HPDE6-E6E7 (cell line): ENCODE data around the gene HUS1B.
"Not testable (repeated sequence)": the region's sequence is repeated elsewhere in the genome, so short reads cannot be mapped to it uniquely, and the experiment has no call there.

Experiments
- DNase-seq: peaks from one replicate; pipeline ENCODE4 v3.0.0; 2011; ENCODE audit warnings: missing footprints; ENCODE audit errors: extremely low spot score

HUS1B gene

DNA sequence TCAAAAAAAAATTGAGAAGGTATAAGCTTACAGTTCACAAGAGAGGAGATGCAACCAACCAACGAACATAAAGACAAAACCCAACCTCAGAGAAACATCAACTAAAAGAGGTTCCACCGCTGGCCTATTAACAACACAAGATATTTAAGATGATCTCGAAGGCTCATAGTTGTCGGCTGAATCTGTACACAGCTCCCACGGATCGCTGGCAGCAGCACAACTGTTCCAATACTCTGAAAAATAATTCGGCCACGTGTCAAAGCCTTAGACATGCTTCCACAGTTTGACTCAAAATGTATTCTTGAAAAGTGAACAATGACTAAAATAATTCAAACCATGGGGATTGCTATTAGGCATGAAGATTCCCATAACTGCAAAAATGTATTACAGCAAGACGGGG is 22.4 kb upstream of the HUS1B start:
- no peak for DNase-seq

GRCh38 chr6:678520-678919 is 21.6 kb upstream of the HUS1B start:
- DNase-seq = no peak

DNA sequence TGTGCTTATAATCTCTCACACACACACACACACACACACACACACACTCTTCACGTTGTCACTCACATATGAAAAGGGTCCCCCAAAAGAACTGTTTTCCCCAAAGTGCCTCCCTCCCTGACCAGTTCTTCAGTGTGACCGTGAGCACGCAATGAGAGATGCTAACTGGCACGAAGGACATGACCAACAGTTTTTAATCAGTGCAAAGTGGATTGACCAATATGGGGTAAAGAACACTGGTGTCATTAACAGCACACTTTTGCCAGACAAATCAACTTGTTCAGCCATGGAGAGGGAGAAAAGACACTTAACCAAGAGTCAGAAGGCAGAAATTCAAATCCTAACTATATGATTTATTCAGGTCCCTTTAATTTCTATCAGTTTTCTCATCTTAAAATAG is 21.0 kb upstream of the HUS1B start:
- no peak for DNase-seq

GRCh38 chr6:674956-675355 is 18.1 kb upstream of the HUS1B start:
- DNase-seq = no peak

DNA sequence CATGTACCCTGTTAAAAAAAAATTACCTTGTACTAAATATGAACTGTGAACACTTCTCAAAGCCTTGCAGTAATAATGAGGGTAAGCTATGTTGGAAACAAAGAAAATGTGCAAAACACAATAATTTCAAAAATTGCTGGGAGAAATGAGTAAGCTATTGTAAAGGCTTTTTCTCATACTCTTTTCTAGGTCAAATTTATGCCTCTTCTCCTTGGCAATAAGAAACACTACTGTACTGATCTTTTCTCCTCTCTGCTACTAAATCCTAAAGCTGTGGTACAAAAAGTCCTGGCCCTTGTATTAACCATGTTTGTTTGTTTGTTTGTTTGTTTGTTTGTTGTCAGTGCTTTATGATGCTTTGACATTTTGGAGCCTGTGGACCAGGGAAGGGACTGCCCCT is 17.5 kb upstream of the HUS1B start:
- DNase-seq = no peak

DNA sequence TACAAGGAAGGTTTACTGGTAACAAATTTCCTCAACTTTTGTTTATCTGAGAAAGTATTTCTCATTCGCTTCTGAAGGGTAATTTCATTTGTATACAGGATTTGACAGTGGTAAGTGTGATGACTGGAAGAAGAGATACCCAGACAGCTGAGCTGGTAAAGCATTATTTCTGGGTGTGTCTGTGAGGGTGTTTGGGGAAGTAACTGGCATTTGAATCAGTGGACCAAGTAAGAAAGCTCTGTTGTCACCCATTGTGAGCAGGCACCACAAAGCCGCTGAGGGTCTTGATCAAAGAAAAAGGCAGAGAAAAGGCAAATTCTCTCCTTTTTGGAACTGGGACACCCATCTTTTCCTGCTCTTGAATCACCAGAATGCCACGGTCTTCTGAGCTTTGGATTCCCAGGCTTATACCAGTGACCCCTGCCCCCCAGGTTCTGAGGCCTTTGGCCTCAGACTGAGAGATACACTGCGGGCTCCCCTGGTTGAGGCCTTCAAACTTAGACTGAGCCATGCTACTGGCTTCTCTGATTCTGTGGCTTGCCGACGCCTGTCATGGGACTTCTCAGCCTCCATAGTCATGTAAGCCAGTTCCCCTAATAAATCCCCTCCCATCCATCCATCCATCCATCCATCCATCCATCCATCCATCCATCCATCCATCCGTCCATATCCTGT is 10.5 kb upstream of the HUS1B start:
- DNase-seq = no peak

- no peak for DNase-seq
Measured at GRCh38 chr6:665403-666267, 8.7 kb upstream of the HUS1B start.

GRCh38 chr6:663788-664187 is 6.9 kb upstream of the HUS1B start:
- not testable (repeated sequence) for DNase-seq

GRCh38 chr6:659716-660581 is 3.0 kb upstream of the HUS1B start:
- DNase-seq = no peak

DNA sequence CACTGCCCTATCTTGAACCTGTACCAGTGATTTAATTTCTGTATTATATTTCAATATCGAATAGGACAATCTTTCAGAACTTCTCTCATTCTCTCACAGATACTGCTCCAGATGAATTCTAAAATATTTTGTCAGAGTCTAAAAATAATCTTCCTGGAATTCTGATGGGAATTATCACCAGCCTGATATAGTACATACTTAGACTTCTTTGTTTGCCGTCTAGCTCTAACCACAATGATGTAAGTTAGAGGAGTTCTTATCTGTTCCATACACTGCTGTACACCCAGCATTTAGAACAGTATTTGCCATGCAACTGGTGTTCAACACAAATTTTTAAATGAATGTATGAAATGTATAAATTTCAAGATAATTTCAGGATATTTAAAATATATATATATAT is 1.3 kb upstream of the HUS1B start:
- DNase-seq = no peak

DNA sequence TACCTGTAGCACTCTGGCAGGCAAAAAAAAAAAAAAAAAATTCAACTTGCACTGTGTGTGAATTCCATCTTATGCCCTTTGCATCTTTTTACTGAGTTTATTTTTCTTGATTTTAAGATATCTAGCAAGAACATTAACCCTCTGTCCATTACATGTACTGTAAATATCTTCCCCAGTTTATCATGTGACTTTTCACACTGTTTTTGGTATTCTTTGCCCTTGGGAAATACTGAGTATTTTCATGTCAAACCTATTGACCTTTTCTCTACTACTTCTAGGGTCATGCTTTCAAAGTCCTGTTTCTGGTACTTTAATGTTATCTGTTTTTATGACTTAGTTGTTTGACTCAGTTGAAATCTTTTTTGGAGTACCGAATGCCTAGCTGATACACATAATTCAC is 843 bp upstream of the HUS1B start:
- no peak for DNase-seq

DNA sequence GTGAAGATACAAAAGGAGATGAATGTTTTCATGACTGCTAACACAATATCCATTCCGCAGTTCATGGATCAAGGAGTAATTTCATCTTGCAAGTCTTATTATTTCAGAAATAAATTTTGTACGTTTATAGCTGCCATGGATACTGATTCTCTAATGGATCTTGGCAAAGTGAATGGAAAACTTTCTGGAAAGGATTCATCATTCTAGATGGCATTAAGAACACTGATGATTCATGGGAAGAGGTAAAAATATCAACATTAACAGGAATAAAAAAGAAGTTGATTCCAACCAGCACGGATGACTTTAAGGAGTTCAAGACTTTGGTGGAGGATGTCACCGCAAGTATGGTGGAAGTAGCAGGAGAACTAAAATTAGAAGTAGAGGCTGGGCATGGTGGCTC is 2.8 kb downstream of the HUS1B start:
- no peak for DNase-seq

DNA sequence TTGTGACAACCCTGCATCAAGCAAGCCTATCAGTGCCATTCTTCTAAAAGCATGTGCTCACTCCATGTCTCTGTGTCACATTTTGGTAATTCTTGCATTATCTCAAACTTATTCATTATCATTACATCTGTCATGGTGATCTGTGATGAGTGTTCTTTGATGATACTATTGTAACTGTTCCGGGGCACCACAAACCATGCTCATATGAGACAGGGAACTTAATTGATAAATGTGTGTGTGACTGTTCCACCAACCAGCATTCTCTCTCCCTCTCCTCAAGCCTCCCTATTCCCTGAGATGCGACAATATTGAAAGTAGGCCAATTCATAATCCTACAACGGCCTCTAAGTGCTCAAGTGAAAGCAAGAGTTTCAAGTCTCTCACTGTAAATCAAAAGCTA is 4.0 kb downstream of the HUS1B start:
- DNase-seq = no peak

DNA sequence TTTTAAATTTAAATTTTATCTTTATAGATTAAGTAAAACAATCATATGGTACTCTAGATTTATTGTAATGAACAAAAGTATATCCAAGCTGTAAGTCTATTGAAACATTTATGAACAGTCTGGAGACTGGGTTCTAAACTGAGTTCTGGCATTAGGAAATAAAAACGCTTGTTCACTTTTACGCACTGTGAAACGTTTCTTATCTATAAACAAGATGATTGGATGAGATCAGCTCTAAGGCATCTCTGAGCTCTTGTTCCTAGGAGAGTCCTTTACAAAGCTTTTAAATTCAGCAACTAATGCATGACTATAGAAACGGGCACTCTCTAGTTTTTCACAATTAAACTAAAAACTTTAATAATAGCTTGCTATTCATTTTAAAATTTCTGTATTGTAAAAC is 6.8 kb downstream of the HUS1B start:
- no peak for DNase-seq

DNA sequence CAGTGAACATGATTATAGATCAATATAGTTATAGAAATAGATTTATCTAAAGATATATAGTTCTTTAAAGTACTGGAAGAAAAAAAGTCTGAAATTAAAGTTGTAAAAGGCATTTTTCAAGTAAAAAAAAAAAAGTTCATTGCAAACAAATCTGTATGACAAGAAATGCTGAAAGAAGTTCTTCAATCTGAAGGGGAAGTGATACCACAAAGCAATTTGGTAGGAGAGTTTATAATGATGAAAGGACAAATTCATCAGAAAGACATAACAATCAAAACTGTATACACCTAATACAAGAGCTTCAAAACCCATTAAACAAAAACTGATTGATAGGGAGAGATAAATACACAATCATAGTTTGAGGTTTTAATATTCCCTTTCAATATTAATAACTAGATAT is 14.1 kb downstream of the HUS1B start:
- DNase-seq = no peak

- DNase-seq = no peak
Measured at GRCh38 chr6:641225-641985, 15.5 kb downstream of the HUS1B start.

- no peak for DNase-seq
Measured at GRCh38 chr6:636488-636887, 20.4 kb downstream of the HUS1B start.

- no peak for DNase-seq
Measured at GRCh38 chr6:635233-635632, 21.7 kb downstream of the HUS1B start.

DNA sequence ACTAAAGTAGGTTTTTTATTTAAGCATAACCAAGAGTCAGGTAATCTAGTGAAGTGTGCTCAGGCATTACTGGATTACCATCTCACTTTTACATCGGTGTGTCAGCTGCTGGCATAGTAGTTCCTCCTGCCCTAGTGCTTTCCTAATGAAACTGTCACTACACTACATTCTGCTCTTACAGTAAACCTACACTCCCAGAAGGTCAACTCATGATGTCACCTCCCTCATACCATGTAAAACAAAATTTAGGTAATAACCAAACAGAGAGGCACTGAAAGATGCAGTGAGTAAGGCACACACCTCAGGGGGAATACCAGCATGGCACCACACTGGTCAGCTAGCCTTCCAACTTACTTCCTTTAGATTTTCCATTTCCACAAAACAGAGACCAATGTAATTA is 23.3 kb downstream of the HUS1B start:
- DNase-seq = no peak

GRCh38 chr6:628766-629165 is 28.1 kb downstream of the HUS1B start:
- no peak for DNase-seq

- no peak for DNase-seq
Measured at GRCh38 chr6:626236-626635, 30.7 kb downstream of the HUS1B start.

DNA sequence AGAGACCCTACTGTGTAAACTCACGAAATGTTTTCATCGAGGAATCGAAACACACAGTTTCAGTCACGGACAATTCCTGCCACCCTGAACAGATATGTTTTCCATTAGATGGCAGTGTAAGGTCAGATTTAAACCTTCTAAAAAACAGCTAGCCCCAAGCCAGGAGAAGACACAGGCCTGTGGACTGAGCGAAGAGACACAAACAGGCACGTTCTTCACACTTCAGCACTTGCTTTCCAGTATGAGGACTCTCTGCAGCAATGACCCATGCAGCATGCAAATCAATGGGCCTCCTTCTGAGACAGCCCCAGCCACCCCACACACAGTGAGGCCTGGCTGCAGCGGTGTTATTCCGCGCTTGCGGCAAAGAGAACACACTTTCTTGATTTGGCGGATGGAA is 31.9 kb downstream of the HUS1B start:
- DNase-seq = no peak
